IPS-NIHi11 (cell line): ENCODE measurements around the gene SPACA6.
A peak's percentile ranks its signal among the peaks of the same experiment; 100 is the strongest.
"Not testable (repeated sequence)": the region's sequence is repeated elsewhere in the genome, so short reads cannot be mapped to it uniquely, and the experiment has no call there.

Experiments used
- DNase-seq: peaks from one replicate; pipeline ENCODE4 v3.0.0; 2012; ENCODE audit warnings: mixed read lengths, low spot score

SPACA6 gene

DNA sequence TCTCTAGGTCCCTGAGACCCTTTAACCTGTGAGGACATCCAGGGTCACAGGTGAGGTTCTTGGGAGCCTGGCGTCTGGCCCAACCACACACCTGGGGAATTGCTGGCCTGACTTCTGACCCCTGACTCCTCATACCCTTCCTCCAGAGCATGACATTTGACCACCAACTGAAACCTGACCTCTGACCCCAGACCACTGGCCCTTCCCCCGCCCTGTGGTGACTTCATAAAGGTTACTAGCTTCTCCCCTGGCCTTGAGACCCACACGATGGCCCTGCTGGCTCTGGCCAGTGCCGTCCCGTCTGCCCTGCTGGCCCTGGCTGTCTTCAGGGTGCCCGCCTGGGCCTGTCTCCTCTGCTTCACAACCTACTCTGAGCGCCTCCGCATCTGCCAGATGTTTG lies at the start of gene SPACA6:
TSS of gene SPACA6 (plus strand) at position 71 of the 400 bp plus-strand sequence. CDS start at position 268, 197 bp downstream.
- DNase-seq, result no peak

DNA sequence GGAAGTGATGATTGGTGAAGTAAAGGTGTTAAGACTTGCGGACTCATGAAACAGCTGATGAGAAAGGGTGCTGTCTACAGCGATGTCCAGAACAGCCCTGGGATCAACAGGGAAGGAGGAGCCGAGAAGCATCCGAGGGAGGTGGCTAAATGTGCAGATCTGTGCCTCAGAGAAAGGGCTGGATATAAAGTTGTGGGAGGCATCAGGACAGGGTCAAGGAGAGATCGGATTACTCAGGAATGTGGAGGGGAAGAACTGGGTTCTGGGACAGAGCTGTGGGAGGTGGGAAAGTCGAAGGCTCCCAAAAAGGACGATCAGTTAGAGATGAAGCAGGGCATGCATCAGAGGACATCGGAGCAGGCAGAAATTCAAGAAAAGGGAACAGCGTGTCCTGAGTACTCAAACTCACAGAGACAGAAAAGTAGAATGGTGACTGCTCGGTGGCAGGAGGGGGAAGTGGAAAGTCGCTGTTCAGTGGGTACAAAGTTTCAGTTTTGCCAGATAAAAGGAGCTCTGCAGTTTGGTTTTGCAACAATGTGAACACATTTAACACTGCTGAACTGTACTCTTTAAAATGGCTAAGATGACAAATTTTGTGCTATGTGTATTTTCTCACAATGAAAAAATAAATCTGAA lies 48.4 kb upstream of the SPACA6 start:
- peak; percentile 46 for DNase-seq

GRCh38 chr19:51646730-51647129 lies 46.4 kb upstream of the SPACA6 start, which contains the start of gene SIGLEC14:
SIGLEC14 (minus strand) TSS chr19:51646825; CDS start chr19:51646759, 66 bp downstream.
- DNase-seq, result not testable (repeated sequence)

- no peak for DNase-seq
Measured at GRCh38 chr19:51647318-51647717, 45.8 kb upstream of the SPACA6 start.

DNA sequence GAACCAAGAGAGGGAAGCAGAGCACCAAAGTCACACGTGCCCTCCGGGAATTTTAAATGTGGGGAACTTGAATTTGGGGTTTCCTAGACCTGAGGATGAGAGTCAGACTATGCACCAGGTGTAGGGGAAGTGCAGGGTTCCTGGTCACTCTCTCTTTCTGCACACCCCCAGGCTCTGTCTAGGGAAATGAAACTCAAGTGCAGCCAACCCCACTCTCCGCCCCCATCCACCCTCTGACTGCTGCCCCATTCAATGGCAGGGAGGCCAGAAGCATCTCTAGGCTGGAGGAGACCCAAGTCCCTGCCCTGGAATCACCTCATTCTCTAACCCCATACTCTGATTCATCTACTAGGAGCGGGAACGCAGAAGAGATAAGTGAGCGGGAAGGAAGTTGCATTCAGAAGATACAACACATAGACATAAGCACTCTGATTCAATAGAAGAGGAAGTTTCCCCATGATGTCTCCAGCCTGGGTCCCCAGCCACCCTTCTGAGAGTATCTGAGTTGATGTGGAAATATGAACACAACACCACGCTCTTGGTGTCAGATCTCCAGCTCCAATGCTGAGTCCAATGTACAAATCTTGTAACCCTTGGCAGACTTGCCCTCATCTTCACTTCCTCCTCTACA lies 41.8 kb upstream of the SPACA6 start:
- DNase-seq, result no peak

- DNase-seq, result no peak
Measured at GRCh38 chr19:51652266-51652665, 40.9 kb upstream of the SPACA6 start.

- DNase-seq, result no peak
Measured at GRCh38 chr19:51653162-51653561, 40.0 kb upstream of the SPACA6 start.

DNA sequence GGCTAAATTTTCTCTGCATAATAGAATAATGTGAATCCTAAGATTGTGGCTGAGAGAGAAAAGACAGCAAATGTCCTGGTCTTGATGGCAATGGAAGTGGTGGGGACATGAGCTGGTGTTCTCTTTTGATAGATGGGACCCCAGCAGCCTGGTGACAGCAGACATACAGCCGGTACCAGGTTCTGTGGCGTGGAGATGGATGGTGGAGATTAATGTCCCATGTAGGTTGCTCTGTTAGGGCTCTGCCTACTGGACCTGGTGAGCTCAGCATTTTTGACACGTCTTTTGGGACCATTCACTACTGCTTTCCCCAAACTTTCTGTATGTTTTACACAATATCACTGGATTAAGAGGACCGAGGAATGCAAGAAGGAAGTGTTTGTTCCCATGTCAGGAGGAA lies 38.3 kb upstream of the SPACA6 start:
- no peak for DNase-seq

- DNase-seq, result peak; percentile 73
Measured at GRCh38 chr19:51660975-51661600, 32.0 kb upstream of the SPACA6 start.

- DNase-seq, result no peak
Measured at GRCh38 chr19:51663650-51664049, 29.5 kb upstream of the SPACA6 start.

DNA sequence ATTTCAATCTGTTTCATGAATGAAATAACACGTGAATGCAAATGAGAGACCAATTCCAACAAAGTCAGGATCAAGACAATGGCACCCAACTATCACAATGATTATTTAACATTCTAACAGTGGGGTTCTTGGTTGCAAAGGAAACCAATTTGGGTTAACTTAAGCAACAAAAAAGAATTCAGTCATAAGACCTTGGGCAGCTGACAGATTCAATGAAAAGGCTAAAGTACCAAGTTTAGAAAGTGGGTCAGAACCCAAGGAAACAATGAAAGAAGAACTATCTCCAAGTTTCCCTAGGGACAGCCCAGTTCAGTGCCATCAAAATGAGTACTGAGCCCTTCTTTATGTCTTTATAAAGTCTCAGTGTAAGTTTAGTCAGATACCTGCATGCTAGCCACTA lies 29.0 kb upstream of the SPACA6 start:
- no peak for DNase-seq

GRCh38 chr19:51664997-51665396 lies 28.1 kb upstream of the SPACA6 start:
- no peak for DNase-seq

- DNase-seq, result no peak
Measured at GRCh38 chr19:51668216-51668615, 24.9 kb upstream of the SPACA6 start.

- peak; percentile 36 for DNase-seq
Measured at GRCh38 chr19:51675911-51676565, 17.1 kb upstream of the SPACA6 start.

GRCh38 chr19:51676566-51677083 lies 16.5 kb upstream of the SPACA6 start:
- no peak for DNase-seq

DNA sequence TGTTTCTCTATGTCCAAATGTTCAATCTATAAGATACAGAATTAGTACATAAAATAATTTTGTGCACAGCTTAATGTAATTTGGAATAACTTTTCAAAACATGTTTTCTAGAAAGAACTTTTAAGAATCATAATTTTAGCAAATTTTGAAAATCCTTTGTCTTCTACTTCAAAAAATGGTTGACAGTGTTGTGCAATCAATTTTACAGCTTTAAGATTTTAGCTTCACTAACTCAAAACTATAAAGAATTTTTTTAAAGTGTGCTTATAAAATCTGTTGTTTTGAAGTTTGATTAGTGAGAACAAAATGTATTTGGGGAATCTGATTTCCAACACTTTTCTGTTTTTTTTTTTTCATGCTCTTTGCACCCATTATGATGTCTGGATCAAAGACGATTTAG lies 12.7 kb upstream of the SPACA6 start:
- DNase-seq, result no peak

DNA sequence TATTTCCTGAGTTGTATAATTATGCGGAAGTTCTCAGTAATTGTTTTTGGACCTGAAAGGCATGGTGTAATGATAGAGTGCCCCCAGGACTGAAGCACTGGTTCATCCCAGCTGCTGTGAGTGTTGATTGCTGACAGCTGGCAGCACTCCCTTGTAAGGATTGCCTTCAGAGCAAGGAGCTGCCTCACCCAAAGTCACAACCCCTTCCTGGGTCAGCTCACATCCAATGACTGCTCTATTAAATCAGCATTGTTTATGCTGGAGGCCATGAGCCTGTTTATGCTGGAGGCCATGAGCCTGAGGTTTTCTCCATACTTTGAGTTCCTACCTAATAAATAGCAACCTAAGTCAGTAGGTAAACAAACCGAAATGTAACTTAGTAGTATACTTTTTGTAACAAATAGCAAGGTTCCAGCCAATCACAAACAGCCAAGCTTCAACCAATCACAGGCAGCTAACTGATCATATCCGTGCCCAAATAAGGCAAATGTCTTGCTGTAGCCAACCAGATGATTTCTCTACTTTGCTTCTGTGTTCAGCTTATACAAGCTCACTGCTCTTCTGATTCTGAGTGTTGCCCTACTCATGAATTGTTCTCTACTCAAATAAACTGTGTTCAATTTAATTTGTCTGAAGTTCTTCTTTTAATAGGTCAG lies 11.7 kb upstream of the SPACA6 start:
- DNase-seq, result no peak

GRCh38 chr19:51686171-51686570 lies 7.0 kb upstream of the SPACA6 start:
- no peak for DNase-seq

DNA sequence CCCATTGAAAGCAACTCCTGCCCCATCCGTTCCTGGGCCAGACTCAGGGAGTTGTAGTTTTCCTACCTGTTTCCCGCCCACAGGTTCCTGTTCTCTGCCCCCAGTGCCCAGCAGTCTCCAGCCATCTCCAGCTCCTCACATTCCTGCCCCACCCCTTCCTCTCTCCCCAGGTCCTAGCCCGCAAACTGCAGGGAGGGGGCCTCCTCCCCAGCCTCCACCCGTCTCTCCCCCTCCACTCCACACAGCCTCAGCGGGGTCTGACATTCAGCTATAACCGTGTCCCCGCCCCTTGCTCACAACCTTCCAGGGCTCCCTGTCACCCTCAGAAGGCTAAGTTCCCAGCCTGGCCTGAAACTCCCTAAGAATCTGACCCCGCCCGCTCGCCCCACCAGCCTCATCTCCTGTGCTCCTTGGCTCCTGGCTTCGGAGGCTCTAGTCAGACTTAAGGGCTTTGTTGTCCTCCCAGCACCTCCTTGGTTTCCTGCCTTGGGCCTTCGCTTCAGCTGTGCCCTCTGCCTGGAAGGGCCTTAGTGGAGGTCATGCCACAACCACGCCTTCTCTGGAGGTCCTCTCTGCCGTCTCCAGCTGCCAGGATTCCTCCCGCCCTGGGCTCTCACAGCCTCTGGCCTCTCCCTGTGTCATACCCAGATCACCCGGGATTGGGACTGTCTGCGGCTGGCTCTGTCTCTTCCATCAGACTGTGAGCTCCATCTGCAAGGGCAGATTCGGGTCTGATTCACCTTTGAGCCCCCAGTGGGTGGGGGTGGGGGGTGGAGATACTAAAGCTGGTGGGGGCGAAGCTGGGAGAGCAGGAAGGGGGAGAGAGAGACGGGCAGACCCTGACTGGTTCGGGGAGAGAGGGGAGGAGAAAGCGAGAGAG lies 5.1 kb upstream of the SPACA6 start:
- DNase-seq, result peak; percentile 52

GRCh38 chr19:51688671-51689571 lies 4.2 kb upstream of the SPACA6 start:
- peak; percentile 77 for DNase-seq
